ENCODE data around the gene KRT35. TPM values are rescaled to one million over a fixed set of nuclear protein-coding genes. Genes with fewer than 3 reads are reported as not detected.

KRT35 gene
- total RNA-seq, 2 experiments from 2014 or later: not detected

GRCh38 chr17:41510251-41511065 lies 29.5 kb upstream of the KRT35 start:
- Mint-ChIP-seq H3K27me3 (ENCODE audit: low read depth) (no peaks in the 10 kb centered on the region), H3K36me3 (ENCODE audit: low read depth) (no peaks in the 10 kb centered on the region), H3K9me3 (ENCODE audit: insufficient read depth) (no peaks in the 10 kb centered on the region), H3K4me3 (no peak overlapping the region), H3K27ac (no peak overlapping the region), H3K4me1 (ENCODE audit: low read depth) (no peaks in the 10 kb centered on the region)
- ATAC-seq (no peak), DNase-seq (no peak)
- CTCF ChIA-PET: interaction anchor here (1.0 kb wide), 1 partner anchor 38 kb away, joined by 4 read pairs; no protein-coding TSS in a partner anchor
- POLR2A ChIA-PET: no interaction called here

DNA sequence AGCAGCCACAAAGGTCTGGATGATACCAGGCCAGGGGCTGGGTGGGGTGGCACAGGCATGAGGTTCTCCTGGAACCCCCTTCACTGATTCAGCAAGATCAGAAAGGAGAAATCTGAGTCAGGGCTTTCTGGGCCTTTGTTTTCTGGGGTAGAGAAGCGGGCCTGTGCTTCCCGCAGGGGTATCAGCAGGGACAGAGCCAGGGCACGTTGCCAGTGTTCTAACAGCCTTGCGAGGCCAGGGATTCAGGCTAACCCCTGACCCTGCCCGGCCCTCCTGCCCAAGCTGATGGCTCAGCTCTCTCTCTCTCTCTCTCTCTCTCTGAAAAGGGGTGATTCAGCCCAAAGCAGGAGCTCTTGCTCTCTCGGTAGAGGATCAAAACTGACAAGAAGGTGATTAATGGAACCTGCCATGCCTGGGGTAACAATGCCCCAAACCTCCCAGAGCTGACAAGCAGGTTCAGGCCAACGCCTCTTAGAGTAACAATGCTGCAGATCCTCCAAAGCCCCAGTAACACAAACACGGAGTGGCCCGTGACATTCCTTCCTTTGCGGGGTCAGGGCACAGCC lies 26.4 kb upstream of the KRT35 start:
- no peak overlapping the region for H3K4me3 Mint-ChIP-seq

GRCh38 chr17:41505809-41506767 lies 25.1 kb upstream of the KRT35 start:
- H3K36me3 Mint-ChIP-seq (ENCODE audit: low read depth): no peaks in the 10 kb centered on the region
- H3K4me1 Mint-ChIP-seq (ENCODE audit: low read depth): no peaks in the 10 kb centered on the region
- ChIA-PET POLR2A (no interaction called here), CTCF (interaction anchor here (1.2 to 2.4 kb wide), 4 partner anchors 43 to 159 kb away, joined by 3 to 8 read pairs (median 4); no protein-coding TSS in a partner anchor)
- ATAC-seq (no peak), DNase-seq (no peak)
- H3K27ac Mint-ChIP-seq: no peak overlapping the region
- no peaks in the 10 kb centered on the region for H3K27me3 Mint-ChIP-seq (ENCODE audit: low read depth)
- H3K4me3 Mint-ChIP-seq: no peak overlapping the region
- no peaks in the 10 kb centered on the region for H3K9me3 Mint-ChIP-seq (ENCODE audit: insufficient read depth)

More for the DNA sequence above, 26.4 kb upstream of the KRT35 start:
- ATAC-seq (no peak), DNase-seq (no peak)
- Mint-ChIP-seq H3K36me3 (ENCODE audit: low read depth) (no peaks in the 10 kb centered on the region), H3K9me3 (ENCODE audit: insufficient read depth) (no peaks in the 10 kb centered on the region), H3K4me1 (ENCODE audit: low read depth) (no peaks in the 10 kb centered on the region), H3K27me3 (ENCODE audit: low read depth) (no peaks in the 10 kb centered on the region), H3K27ac (no peak overlapping the region)
- POLR2A ChIA-PET: no interaction called here
- CTCF ChIA-PET: interaction anchor here (2.4 kb wide), 2 partner anchors 42 to 155 kb away, joined by 6 to 8 read pairs; no protein-coding TSS in a partner anchor

GRCh38 chr17:41505007-41505808 lies 24.3 kb upstream of the KRT35 start, which contains the start of gene KRT13:
Gene KRT13, minus strand, starts transcription at chr17:41505612. Its CDS starts 62 bp downstream, at chr17:41505550.
- Mint-ChIP-seq H3K27ac (no peak within 1 kb of the TSS), H3K27me3 (ENCODE audit: low read depth) (no peaks in the 10 kb centered on the region), H3K9me3 (ENCODE audit: insufficient read depth) (no peaks in the 10 kb centered on the region), H3K36me3 (ENCODE audit: low read depth) (no peaks in the 10 kb centered on the region), H3K4me1 (ENCODE audit: low read depth) (no peaks in the 10 kb centered on the region), H3K4me3 (no peak within 1 kb of the TSS)
- DNase-seq (no peak), ATAC-seq (no peak)
- POLR2A ChIA-PET: no interaction called here
- CTCF ChIA-PET: interaction anchor here (1.2 to 1.6 kb wide), 3 partner anchors 43 to 160 kb away, joined by 3 read pairs; no protein-coding TSS in a partner anchor

DNA sequence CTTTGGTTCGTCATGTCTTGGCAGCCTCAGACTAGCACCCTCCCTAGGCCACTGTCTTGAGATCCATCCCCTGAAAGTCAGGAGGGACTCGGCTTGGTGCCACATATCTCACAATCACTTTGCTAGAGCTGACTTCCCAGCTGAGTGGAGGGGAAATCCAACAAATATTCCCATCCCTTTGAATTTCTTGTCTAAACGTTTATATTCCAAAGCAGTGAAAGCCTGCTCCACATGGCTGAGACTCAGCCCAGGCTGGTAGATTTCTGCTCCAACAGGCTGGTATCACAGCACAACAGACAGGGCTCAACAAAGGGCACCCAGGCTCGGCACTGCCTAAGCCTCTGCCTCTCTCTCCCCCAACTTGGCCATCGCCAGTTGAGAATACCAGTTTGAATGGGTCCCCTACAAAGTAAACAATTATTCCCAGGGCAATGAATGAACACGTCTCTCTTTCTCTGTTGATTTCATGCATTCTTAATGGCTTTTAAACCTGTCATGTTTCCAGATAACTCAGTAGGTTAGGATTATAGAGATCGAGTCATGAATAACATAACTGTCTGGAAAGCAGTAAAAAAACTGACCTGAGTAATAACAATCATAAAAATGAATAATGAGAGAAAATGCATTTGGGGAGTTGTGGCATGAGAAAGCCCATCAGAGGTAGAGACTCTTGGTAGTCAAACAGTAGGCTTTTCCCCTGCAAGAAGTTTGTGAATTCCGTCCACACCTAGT lies 23.5 kb upstream of the KRT35 start:
- ChIA-PET CTCF (interaction anchor here (1.6 kb wide), 1 partner anchor 44 kb away, joined by 3 read pairs; no protein-coding TSS in a partner anchor), POLR2A (interaction anchor here (1.6 kb wide), 1 partner anchor 184 kb away, joined by 3 read pairs; the partner anchor contains the start of gene EIF1)
- Mint-ChIP-seq H3K4me3 (no peak overlapping the region), H3K27me3 (ENCODE audit: low read depth) (no peaks in the 10 kb centered on the region), H3K27ac (no peak overlapping the region), H3K9me3 (ENCODE audit: insufficient read depth) (no peaks in the 10 kb centered on the region), H3K36me3 (ENCODE audit: low read depth) (no peaks in the 10 kb centered on the region), H3K4me1 (ENCODE audit: low read depth) (no peaks in the 10 kb centered on the region)
- ATAC-seq (no peak), DNase-seq (no peak)

DNA sequence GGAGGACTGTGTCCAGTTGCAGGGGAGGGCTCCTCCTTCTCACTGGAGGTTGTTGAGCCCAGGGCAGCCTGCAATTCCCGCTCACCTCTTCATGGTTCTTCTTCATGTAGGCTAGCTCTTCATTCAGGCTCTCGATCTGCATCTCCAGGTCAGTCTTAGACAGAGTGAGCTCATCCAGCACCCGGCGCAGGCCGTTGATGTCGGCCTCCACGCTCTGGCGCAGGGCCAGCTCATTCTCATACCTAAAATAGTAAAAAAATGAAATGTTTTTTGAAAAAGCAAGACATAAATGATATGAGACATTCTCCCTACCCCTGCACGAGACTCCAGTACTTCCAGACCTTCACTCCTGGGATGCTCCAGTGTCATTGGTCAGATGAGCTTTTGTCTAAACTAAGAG lies 22.3 kb upstream of the KRT35 start:
- no peak overlapping the region for H3K27ac Mint-ChIP-seq
- POLR2A ChIA-PET: interaction anchor here (1.6 kb wide), 1 partner anchor 185 kb away, joined by 3 read pairs; the partner anchor contains the start of gene EIF1
- H3K4me3 Mint-ChIP-seq: no peak overlapping the region
- no peaks in the 10 kb centered on the region for H3K36me3 Mint-ChIP-seq (ENCODE audit: low read depth)
- DNase-seq (no peak), ATAC-seq (no peak)
- CTCF ChIA-PET: interaction anchor here (1.6 kb wide), 1 partner anchor 45 kb away, joined by 3 read pairs; no protein-coding TSS in a partner anchor
- H3K4me1 Mint-ChIP-seq (ENCODE audit: low read depth): no peaks in the 10 kb centered on the region
- H3K27me3 Mint-ChIP-seq (ENCODE audit: low read depth): no peaks in the 10 kb centered on the region
- H3K9me3 Mint-ChIP-seq (ENCODE audit: insufficient read depth): no peaks in the 10 kb centered on the region

- ChIA-PET CTCF (interaction anchor here (1.0 kb wide), 1 partner anchor 12 kb away, joined by 3 read pairs; no protein-coding TSS in a partner anchor), POLR2A (no interaction called here)
- no peak for ATAC-seq
- Mint-ChIP-seq H3K9me3 (ENCODE audit: insufficient read depth) (no peaks in the 10 kb centered on the region), H3K27ac (no peak overlapping the region), H3K36me3 (ENCODE audit: low read depth) (no peaks in the 10 kb centered on the region), H3K27me3 (ENCODE audit: low read depth) (no peaks in the 10 kb centered on the region), H3K4me1 (ENCODE audit: low read depth) (peaks cover 11% of the 10 kb centered on the region), H3K4me3 (no peak overlapping the region)
- no peak for DNase-seq
Observed at GRCh38 chr17:41500131-41500911, 19.4 kb upstream of the KRT35 start.

DNA sequence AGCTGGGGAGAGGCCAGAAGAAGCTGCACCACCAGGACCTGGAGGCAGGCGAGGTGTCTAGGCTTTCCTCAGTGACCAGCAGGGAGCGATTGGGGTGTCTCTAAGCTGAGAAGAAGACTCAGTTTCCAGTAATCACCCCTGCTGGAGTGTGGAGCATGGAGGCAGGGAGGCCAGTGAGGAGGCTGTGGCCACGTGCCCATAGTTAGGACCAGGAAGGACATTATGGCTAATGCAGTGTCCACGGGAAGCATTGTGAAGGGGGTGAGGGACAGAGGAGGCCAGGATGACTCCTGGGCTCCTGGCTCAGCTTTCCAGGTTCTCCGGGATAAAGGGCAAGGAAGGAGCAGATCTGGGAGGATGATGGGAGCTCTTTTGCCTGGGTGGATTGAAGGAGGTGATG lies 18.8 kb upstream of the KRT35 start:
- CTCF ChIA-PET: no interaction called here
- ATAC-seq (no peak), DNase-seq (no peak)
- H3K27me3 Mint-ChIP-seq (ENCODE audit: low read depth): no peaks in the 10 kb centered on the region
- no peaks in the 10 kb centered on the region for H3K9me3 Mint-ChIP-seq (ENCODE audit: insufficient read depth)
- POLR2A ChIA-PET: no interaction called here
- H3K4me1 Mint-ChIP-seq (ENCODE audit: low read depth): peaks cover 11% of the 10 kb centered on the region
- H3K27ac Mint-ChIP-seq: no peak overlapping the region
- no peaks in the 10 kb centered on the region for H3K36me3 Mint-ChIP-seq (ENCODE audit: low read depth)
- no peak overlapping the region for H3K4me3 Mint-ChIP-seq

- Mint-ChIP-seq H3K4me3 (no peak overlapping the region), H3K27me3 (ENCODE audit: low read depth) (no peaks in the 10 kb centered on the region), H3K9me3 (ENCODE audit: insufficient read depth) (no peaks in the 10 kb centered on the region), H3K36me3 (ENCODE audit: low read depth) (no peaks in the 10 kb centered on the region), H3K27ac (no peak overlapping the region), H3K4me1 (ENCODE audit: low read depth) (peaks cover 11% of the 10 kb centered on the region)
- DNase-seq: no peak
- no peak for ATAC-seq
- CTCF ChIA-PET: interaction anchor here (0.9 to 1.7 kb wide), 5 partner anchors 51 to 176 kb away, joined by 3 to 7 read pairs (median 3); no protein-coding TSS in a partner anchor
- POLR2A ChIA-PET: no interaction called here
Observed at GRCh38 chr17:41498276-41498675, 17.3 kb upstream of the KRT35 start.

Measured in activated CD8-positive, alpha-beta T cell treated with anti-CD3 and anti-CD28 coated beads, Interleukin-2, amount 10 ng/mL, durations not matched to agents 7 days and 5 days (primary cell).